ENCODE data around the gene DNAI1.

- TF ChIP-seq CTCF (IDR thresholded peaks at IDR 0.05) = no peak
- TF ChIP-seq ZFX (IDR thresholded peaks at IDR 0.05; ENCODE audit: borderline replicate concordance) = no peak
Measured at GRCh38 chr9:34506623-34507022, 48.0 kb downstream of the DNAI1 start.

Measured in 22Rv1 (cell line).